HEK293T (cell line): ENCODE results near the gene KCNK3.

Source experiments
- ARNT ChIP-seq: fragments of 450-650 bp; IDR thresholded peaks from 2 replicates; pipeline ENCODE4 v1.6.1; 2017; ENCODE audit warnings: mild to moderate bottlenecking
- BHLHE40 ChIP-seq: fragments of 450-650 bp; IDR thresholded peaks from 2 replicates; pipeline ENCODE4 v1.6.1; 2016; ENCODE audit warnings: mild to moderate bottlenecking, moderate library complexity, borderline replicate concordance
- CTBP1 ChIP-seq: fragments of 450-650 bp; IDR thresholded peaks from 2 replicates; pipeline ENCODE4 v1.6.1; 2016; ENCODE audit warnings: borderline replicate concordance
- FOXK2 ChIP-seq: fragments of 450-650 bp; IDR thresholded peaks from 2 replicates; pipeline ENCODE4 v1.6.1; 2016; ENCODE audit warnings: mild to moderate bottlenecking
- FOXM1 ChIP-seq: fragments of 450-650 bp; IDR thresholded peaks from 2 replicates; pipeline ENCODE4 v1.6.1; 2017; ENCODE audit warnings: mild to moderate bottlenecking, borderline replicate concordance
- HDGF ChIP-seq: fragments of 450-650 bp; IDR thresholded peaks from 2 replicates; pipeline ENCODE4 v1.6.1; 2017; ENCODE audit warnings: antibody characterized with exemption, borderline replicate concordance
- L3MBTL2 ChIP-seq: fragments of 450-650 bp; conservative IDR thresholded peaks from 2 replicates; pipeline ENCODE4 v1.6.1; 2016; ENCODE audit warnings: mild to moderate bottlenecking
- LEF1 ChIP-seq: fragments of 450-650 bp; IDR thresholded peaks from 2 replicates; pipeline ENCODE4 v1.6.1; 2017; ENCODE audit warnings: mild to moderate bottlenecking, borderline replicate concordance
- NFRKB ChIP-seq: fragments of 450-650 bp; IDR thresholded peaks from 2 replicates; pipeline ENCODE4 v1.6.1; 2016; ENCODE audit warnings: mild to moderate bottlenecking, moderate library complexity
- SP1 ChIP-seq: fragments of 450-650 bp; IDR thresholded peaks from 2 replicates; pipeline ENCODE4 v1.6.1; 2017
- SUZ12 ChIP-seq: fragments of 450-650 bp; IDR thresholded peaks from 2 replicates; pipeline ENCODE4 v1.6.1; 2016; ENCODE audit warnings: mild to moderate bottlenecking
- ZNF384 ChIP-seq: fragments of 450-650 bp; IDR thresholded peaks from 2 replicates; pipeline ENCODE4 v1.6.1; 2016
- TF ChIP-seq, protein P1 (sequence below): fragments of 450-650 bp; IDR thresholded peaks from 2 replicates; pipeline ENCODE4 v1.6.1; 2016

DNA sequence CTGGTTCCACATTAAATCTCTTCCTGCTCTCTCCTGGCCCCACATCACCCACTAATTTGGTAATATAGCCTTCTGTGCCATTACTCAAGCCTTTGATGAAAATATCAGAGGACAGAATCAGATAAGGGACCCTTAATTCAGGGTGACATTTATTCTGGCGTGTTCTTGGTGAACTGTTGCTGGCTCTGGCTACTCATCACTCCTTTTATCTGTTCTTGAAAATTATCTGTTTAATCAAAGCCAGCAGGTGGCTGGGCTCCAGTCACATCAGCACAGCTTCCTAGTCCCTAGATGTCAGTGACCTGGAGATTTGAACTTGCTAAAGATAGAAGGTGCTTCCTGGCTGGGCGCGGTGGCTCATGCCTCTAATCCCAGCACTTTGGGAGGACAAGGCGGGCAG lies 44.7 kb downstream of the KCNK3 start:
- TF ChIP-seq L3MBTL2 (no peak), SUZ12 (no peak), FOXK2 (no peak), FOXM1 (no peak), BHLHE40 (no peak), HDGF (no peak), NFRKB (no peak), ARNT (no peak), SP1 (no peak), LEF1 (no peak), ZNF384 (no peak), CTBP1 (no peak)
- TF ChIP-seq, protein P1, sequence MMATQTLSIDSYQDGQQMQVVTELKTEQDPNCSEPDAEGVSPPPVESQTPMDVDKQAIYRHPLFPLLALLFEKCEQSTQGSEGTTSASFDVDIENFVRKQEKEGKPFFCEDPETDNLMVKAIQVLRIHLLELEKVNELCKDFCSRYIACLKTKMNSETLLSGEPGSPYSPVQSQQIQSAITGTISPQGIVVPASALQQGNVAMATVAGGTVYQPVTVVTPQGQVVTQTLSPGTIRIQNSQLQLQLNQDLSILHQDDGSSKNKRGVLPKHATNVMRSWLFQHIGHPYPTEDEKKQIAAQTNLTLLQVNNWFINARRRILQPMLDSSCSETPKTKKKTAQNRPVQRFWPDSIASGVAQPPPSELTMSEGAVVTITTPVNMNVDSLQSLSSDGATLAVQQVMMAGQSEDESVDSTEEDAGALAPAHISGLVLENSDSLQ, result no peak
